K562 (cell line): ENCODE results near the gene NOC4L. TPM values are rescaled to one million over a fixed set of nuclear protein-coding genes. Genes with fewer than 3 reads are reported as not detected.

ENCODE experiments used
- AFF4 ChIP-seq: sonication (generic); formaldehyde crosslinking; IDR thresholded peaks from 2 replicates; pipeline ENCODE4 v1.8.0; 2023; ENCODE audit warnings: mild to moderate bottlenecking, missing genetic modification reagents
- BRF2 ChIP-seq: IDR thresholded peaks from 3 replicates; pipeline ENCODE4 v1.6.1; 2011; ENCODE audit warnings: borderline replicate concordance, mild to moderate bottlenecking; ENCODE audit not compliant: insufficient read length, insufficient read depth
- CBFB ChIP-seq: sonication (generic); formaldehyde crosslinking; IDR thresholded peaks from 2 replicates; pipeline ENCODE4 v1.4.0; 2020; ENCODE audit warnings: mild to moderate bottlenecking, missing genetic modification reagents
- CREBBP ChIP-seq: IDR thresholded peaks from one replicate; pipeline ENCODE4 v1.6.1; 2012; ENCODE audit warnings: low read depth, mild to moderate bottlenecking, control low read depth, inconsistent platforms, low read length
- CSDE1 ChIP-seq, 2 experiments: fragments of 450-650 bp; IDR thresholded peaks; 2 replicates each; pipeline ENCODE4 v1.6.1; 2016; ENCODE audit warnings: mild to moderate bottlenecking in 1 of 2
- E4F1 ChIP-seq: fragments of 250-450 bp; sonication (Bioruptor Pico); IDR thresholded peaks from 2 replicates; pipeline ENCODE4 v1.5.0; 2021; ENCODE audit warnings: mild to moderate bottlenecking, borderline replicate concordance
- KDM2B ChIP-seq: fragments of 250-450 bp; sonication (Bioruptor Pico); IDR thresholded peaks from 2 replicates; pipeline ENCODE4 v1.8.0; 2021; ENCODE audit warnings: mild to moderate bottlenecking, moderate library complexity
- KLF1 ChIP-seq: fragments of 450-650 bp; IDR thresholded peaks from 2 replicates; pipeline ENCODE4 v1.6.1; 2016; ENCODE audit warnings: missing genetic modification characterization, missing compliant biosample characterization
- MBD2 ChIP-seq: sonication (generic); IDR thresholded peaks from 2 replicates; pipeline ENCODE4 v1.6.1; 2016; ENCODE audit warnings: low read depth, borderline replicate concordance
- NFE2 ChIP-seq: IDR thresholded peaks from 2 replicates; pipeline ENCODE4 v1.6.1; 2014; ENCODE audit warnings: antibody characterized with exemption, low read depth
- NFXL1 ChIP-seq: fragments of 450-650 bp; formaldehyde crosslinking; IDR thresholded peaks from 2 replicates; pipeline ENCODE4 v1.4.0; 2021; ENCODE audit warnings: mild to moderate bottlenecking
- POLR2A ChIP-seq: fragments of 450-650 bp; conservative IDR thresholded peaks from 2 replicates; pipeline ENCODE4 v1.6.1; 2016
- POU5F1 ChIP-seq: fragments of 150-350 bp; IDR thresholded peaks from 2 replicates; pipeline ENCODE4 v1.6.1; 2014; ENCODE audit warnings: borderline replicate concordance, low read length, low read depth, mild to moderate bottlenecking; ENCODE audit not compliant: partially characterized antibody
- PPARD ChIP-seq: fragments of 250-450 bp; sonication (Bioruptor Pico); IDR thresholded peaks from 2 replicates; pipeline ENCODE4 v1.8.0; 2022; ENCODE audit warnings: inconsistent platforms, mild to moderate bottlenecking, moderate library complexity
- SMARCA4 ChIP-seq: fragments of 450-650 bp; IDR thresholded peaks from 2 replicates; pipeline ENCODE4 v1.6.1; 2016
- SP1 ChIP-seq: sonication (generic); formaldehyde crosslinking; IDR thresholded peaks from 2 replicates; pipeline ENCODE4 v1.8.1; 2022; ENCODE audit warnings: mild to moderate bottlenecking, missing genetic modification reagents
- ZBTB34 ChIP-seq: fragments of 250-450 bp; sonication (Bioruptor Pico); IDR thresholded peaks from 2 replicates; pipeline ENCODE4 v1.8.0; 2021; ENCODE audit warnings: mild to moderate bottlenecking, moderate library complexity
- ZFP1 ChIP-seq: fragments of 450-650 bp; formaldehyde crosslinking; IDR thresholded peaks from 2 replicates; pipeline ENCODE4 v1.4.0; 2020; ENCODE audit warnings: mild to moderate bottlenecking, mixed read lengths
- ZKSCAN3 ChIP-seq: fragments of 250-450 bp; sonication (Bioruptor Pico); IDR thresholded peaks from 2 replicates; pipeline ENCODE4 v1.4.0; 2020
- ZKSCAN8 ChIP-seq: fragments of 200-800 bp; sonication (Bioruptor generic); IDR thresholded peaks from 2 replicates; pipeline ENCODE4 v1.6.1; 2016; ENCODE audit warnings: missing genetic modification characterization, missing compliant biosample characterization
- ZNF23 ChIP-seq: fragments of 250-450 bp; sonication (Bioruptor Pico); IDR thresholded peaks from 2 replicates; pipeline ENCODE4 v1.4.0; 2020; ENCODE audit warnings: mild to moderate bottlenecking
- ZNF311 ChIP-seq: fragments of 250-450 bp; sonication (Bioruptor Pico); IDR thresholded peaks from 2 replicates; pipeline ENCODE4 v1.4.0; 2020; ENCODE audit warnings: mild to moderate bottlenecking, moderate library complexity
- ZNF324 ChIP-seq: fragments of 250-450 bp; sonication (Bioruptor Pico); IDR thresholded peaks from 2 replicates; pipeline ENCODE4 v1.4.0; 2020; ENCODE audit warnings: mild to moderate bottlenecking
- polyA plus RNA-seq, 8 experiments: library from polyadenylated mRNA; depleted of rRNA in 4 of 8; stranded (reverse) in 5 of 8; unstranded in 3 of 8; fragments of >200 nt; fragmentation: Nextera tagmentation in 2 of 8; fragmentation: Illumina TruSeq in 1 of 8; extraction: Ambion mirVana in 2 of 8; extraction: Trizol in 1 of 8; gene quantifications; 2 replicates each; pipeline versions ENCODE4 v1.2.1 to v1.2.3, GENCODE V29; 2011 to 2014; ENCODE audit warnings: inconsistent platforms in 1 of 8, missing spikeins in 1 of 8
- total RNA-seq, 7 experiments: library from RNA; depleted of rRNA in 6 of 7; stranded (reverse); fragments of >200 nt in 6 of 7; fragmentation: Illumina TruSeq in 2 of 7; extraction: Trizol in 2 of 7; gene quantifications; 2 replicates each; pipeline versions ENCODE4 v1.2.1 to v1.2.3, GENCODE V29; 2011 to 2021; ENCODE audit warnings: low replicate concordance in 1 of 7

NOC4L gene
- total and polyA plus RNA-seq, 9 of the 15 experiments (the other 6 are each of a cell fraction or from before 2014, with no cell fraction given): 1.3 to 77.0 (median 20.0) TPM

- TF ChIP-seq PPARD (CRISPR knock-in tag): no peak
- TF ChIP-seq CBFB (CRISPR knock-in tag): 0 out of 2 replicates have a peak, but pooled peaks have one; percentile 35
- no peak for TF ChIP-seq NFE2
- peak; percentile 78 for TF ChIP-seq SP1
- no peak for TF ChIP-seq POU5F1
- TF ChIP-seq POLR2A: no peak
- TF ChIP-seq ZKSCAN8 (CRISPR knock-in tag): no peak
- TF ChIP-seq ZNF324 (CRISPR knock-in tag): no peak
- TF ChIP-seq AFF4: no peak
- TF ChIP-seq ZNF23: no peak
- no peak for TF ChIP-seq CREBBP
- 0 out of 2 replicates have a peak, but pooled peaks have one; percentile 15 for TF ChIP-seq KLF1
- TF ChIP-seq ZFP1 (CRISPR knock-in tag): no peak
- no peak for TF ChIP-seq ZKSCAN3 (CRISPR knock-in tag)
- TF ChIP-seq NFXL1 (CRISPR knock-in tag): no peak
- TF ChIP-seq BRF2: no peak
- TF ChIP-seq CSDE1 (IDR thresholded peaks at IDR 0.05): no peak
- no peak for TF ChIP-seq ZNF311 (CRISPR knock-in tag)
- no peak for TF ChIP-seq MBD2
- no peak for TF ChIP-seq KDM2B (CRISPR knock-in tag)
- TF ChIP-seq SMARCA4: no peak
- TF ChIP-seq ZBTB34 (CRISPR knock-in tag): no peak
- TF ChIP-seq E4F1 (CRISPR knock-in tag): no peak
Observed at GRCh38 chr12:132189378-132190011, 45.2 kb downstream of the NOC4L start (continued).
